ENCODE results near the gene ATRAID.
"Not testable (repeated sequence)": the region's sequence is repeated elsewhere in the genome, so short reads cannot be mapped to it uniquely, and the experiment has no call there.

The ATRAID gene

DNA sequence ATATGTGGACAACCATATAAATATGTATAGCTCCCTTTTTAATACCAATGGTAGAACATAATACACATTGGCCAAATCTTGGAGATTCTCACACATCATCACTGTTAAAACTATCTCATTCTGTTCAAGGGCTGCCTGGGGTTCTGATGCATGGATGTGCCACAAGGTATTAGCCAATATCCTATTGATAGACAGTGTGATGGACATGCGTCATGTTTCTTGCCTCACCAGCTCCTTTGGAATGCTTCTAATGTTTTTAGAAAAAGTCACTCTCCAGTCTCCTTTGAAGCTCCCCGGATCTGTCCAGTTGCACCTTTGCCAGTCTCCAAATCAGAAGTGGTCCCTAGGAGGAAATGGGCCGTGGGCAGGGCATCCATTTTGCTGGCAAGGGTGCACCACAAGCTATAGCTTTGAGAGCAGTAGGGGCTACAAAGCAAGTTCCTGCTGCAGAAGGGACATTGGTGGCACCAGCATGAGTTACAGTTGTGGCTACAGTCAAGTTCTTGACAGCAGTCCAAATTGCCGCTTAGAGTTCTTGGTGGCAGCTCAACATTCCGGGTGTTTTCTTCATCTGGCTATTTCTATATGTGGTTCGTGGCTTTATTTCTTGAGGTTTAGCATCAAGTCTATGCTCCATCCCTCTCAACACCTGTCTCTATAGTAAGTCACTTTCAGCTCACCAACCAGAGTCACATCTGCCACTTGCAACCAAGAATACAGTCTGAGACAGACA is 25.1 kb upstream of the ATRAID start:
- Histone ChIP-seq H4K8ac (ENCODE audit: low read depth, low read length) (no peak overlapping the region), H3K79me2 (ENCODE audit: control insufficient read depth, insufficient read depth, low read length) (no peaks in the 10 kb centered on the region), H3K56ac (ENCODE audit: low read length) (no peak overlapping the region), H3K4me2 (ENCODE audit: low read length) (no peak overlapping the region), H2BK15ac (replicated peaks; ENCODE audit: low read depth) (no peak overlapping the region), H3K23ac (ENCODE audit: low read length) (no peak overlapping the region), H2BK120ac (ENCODE audit: low read depth, low read length) (no peak overlapping the region), H3K9ac (ENCODE audit: low read length) (no peak overlapping the region), H3K27me3 (ENCODE audit: insufficient read depth, low read length, poor library complexity) (no peaks in the 10 kb centered on the region), H3K4ac (ENCODE audit: low read depth, low read length) (no peak overlapping the region), H3K4me1 (ENCODE audit: control insufficient read depth, low read depth, low read length) (no peaks in the 10 kb centered on the region), H2AK5ac (ENCODE audit: low read length) (no peak overlapping the region), H3K27ac (ENCODE audit: low read depth, low read length) (no peak overlapping the region), H4K5ac (ENCODE audit: low read length) (no peak overlapping the region), H3K18ac (ENCODE audit: low read length) (no peak overlapping the region), H2BK5ac (ENCODE audit: low read length) (no peak overlapping the region), H3K79me1 (ENCODE audit: low read length) (no peaks in the 10 kb centered on the region), H3K4me3 (ENCODE audit: low read length) (no peak overlapping the region), H3K36me3 (ENCODE audit: control insufficient read depth, insufficient read depth, low read length) (no peaks in the 10 kb centered on the region)
- DNase-seq, result no peak
- no CpG with 5 or more reads among the region's 6 CpGs for WGBS (ENCODE audit: extremely low coverage, insufficient coverage, low lambda C conversion rate)

DNA sequence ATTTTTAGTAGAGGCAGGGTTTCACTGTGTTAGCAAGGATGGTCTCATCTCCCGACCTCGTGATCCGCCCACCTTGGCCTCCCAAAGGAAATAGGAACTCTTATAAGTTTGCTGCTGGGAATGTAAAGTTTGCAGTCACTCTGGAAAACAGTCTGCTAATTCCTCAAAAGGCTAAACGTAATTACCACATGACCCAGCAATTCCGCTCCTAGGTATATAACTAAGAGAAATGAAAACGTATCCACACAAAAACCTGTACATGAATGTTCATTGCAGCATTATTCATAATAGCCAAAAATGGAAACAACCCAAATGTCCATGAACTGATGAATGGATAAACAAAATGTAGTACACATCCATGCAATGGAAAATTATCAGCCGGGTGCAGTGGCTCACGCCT is 21.9 kb upstream of the ATRAID start:
- Histone ChIP-seq H3K4me3 (ENCODE audit: low read length) (no peak overlapping the region), H3K27me3 (ENCODE audit: insufficient read depth, low read length, poor library complexity) (no peaks in the 10 kb centered on the region), H2BK120ac (ENCODE audit: low read depth, low read length) (no peak overlapping the region), H3K79me1 (ENCODE audit: low read length) (no peaks in the 10 kb centered on the region), H3K56ac (ENCODE audit: low read length) (no peak overlapping the region), H3K4ac (ENCODE audit: low read depth, low read length) (no peak overlapping the region), H4K8ac (ENCODE audit: low read depth, low read length) (no peak overlapping the region), H3K4me2 (ENCODE audit: low read length) (no peak overlapping the region), H3K27ac (ENCODE audit: low read depth, low read length) (no peak overlapping the region), H2BK15ac (replicated peaks; ENCODE audit: low read depth) (no peak overlapping the region), H3K9ac (ENCODE audit: low read length) (no peak overlapping the region), H2AK5ac (ENCODE audit: low read length) (no peak overlapping the region), H3K4me1 (ENCODE audit: control insufficient read depth, low read depth, low read length) (no peaks in the 10 kb centered on the region), H3K23ac (ENCODE audit: low read length) (no peak overlapping the region), H3K36me3 (ENCODE audit: control insufficient read depth, insufficient read depth, low read length) (no peaks in the 10 kb centered on the region), H3K79me2 (ENCODE audit: control insufficient read depth, insufficient read depth, low read length) (no peaks in the 10 kb centered on the region), H3K18ac (ENCODE audit: low read length) (no peak overlapping the region), H4K5ac (ENCODE audit: low read length) (no peak overlapping the region), H2BK5ac (ENCODE audit: low read length) (no peak overlapping the region)
- no CpG with 5 or more reads among the region's 8 CpGs for WGBS (ENCODE audit: extremely low coverage, insufficient coverage, low lambda C conversion rate)
- DNase-seq, result no peak

DNA sequence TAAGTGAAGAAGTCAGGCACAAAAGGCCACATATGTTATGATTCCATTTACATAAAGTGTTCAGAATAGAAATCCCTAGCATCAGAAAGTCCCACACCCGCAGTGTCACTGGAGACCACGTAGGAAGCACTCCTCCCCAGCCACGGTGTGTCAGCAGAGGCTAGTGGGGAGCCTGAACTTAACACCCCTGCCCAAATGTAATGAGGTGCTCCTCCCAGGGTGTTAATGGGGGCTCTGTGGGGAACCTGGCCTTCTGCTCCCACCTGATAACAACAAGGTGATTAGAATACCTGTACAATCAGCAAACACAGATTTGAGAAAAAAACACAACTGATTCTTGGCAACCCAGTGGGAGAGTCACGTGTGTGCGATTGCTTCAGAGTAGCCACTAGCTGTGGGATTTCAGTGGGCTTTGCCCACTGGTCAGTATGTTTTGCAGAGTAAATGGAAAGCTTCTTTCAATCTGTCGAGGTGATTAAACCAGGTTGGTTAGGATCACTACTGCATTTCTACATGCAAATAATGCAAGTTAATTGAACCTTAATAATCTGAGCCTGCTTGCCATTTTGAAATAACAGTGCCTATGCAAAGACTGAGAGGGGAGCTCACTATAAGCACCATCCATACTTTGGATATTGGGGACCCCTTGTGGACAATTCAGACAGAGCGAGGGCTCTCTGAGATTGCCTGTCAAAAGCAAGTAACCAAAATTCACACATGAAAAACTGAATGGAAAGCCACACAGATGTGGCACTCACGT is 20.6 kb upstream of the ATRAID start:
- H3K9ac ChIP-seq (ENCODE audit: low read length), result no peak overlapping the region
- no peaks in the 10 kb centered on the region for H3K4me1 ChIP-seq (ENCODE audit: control insufficient read depth, low read depth, low read length)
- H3K4me2 ChIP-seq (ENCODE audit: low read length), result no peak overlapping the region
- no peak overlapping the region for H2BK120ac ChIP-seq (ENCODE audit: low read depth, low read length)
- no peak overlapping the region for H2AK5ac ChIP-seq (ENCODE audit: low read length)
- H4K5ac ChIP-seq (ENCODE audit: low read length), result no peak overlapping the region
- H3K79me1 ChIP-seq (ENCODE audit: low read length), result no peaks in the 10 kb centered on the region
- H3K18ac ChIP-seq (ENCODE audit: low read length), result no peak overlapping the region
- H4K8ac ChIP-seq (ENCODE audit: low read depth, low read length), result no peak overlapping the region
- no peak overlapping the region for H3K27ac ChIP-seq (ENCODE audit: low read depth, low read length)
- H2BK5ac ChIP-seq (ENCODE audit: low read length), result no peak overlapping the region
- H3K79me2 ChIP-seq (ENCODE audit: control insufficient read depth, insufficient read depth, low read length), result no peaks in the 10 kb centered on the region
- H2BK15ac ChIP-seq (replicated peaks; ENCODE audit: low read depth), result no peak overlapping the region
- H3K4me3 ChIP-seq (ENCODE audit: low read length), result no peak overlapping the region
- no peaks in the 10 kb centered on the region for H3K27me3 ChIP-seq (ENCODE audit: insufficient read depth, low read length, poor library complexity)
- peak; percentile 61 for DNase-seq
- H3K23ac ChIP-seq (ENCODE audit: low read length), result no peak overlapping the region
- no peaks in the 10 kb centered on the region for H3K36me3 ChIP-seq (ENCODE audit: control insufficient read depth, insufficient read depth, low read length)
- no peak overlapping the region for H3K56ac ChIP-seq (ENCODE audit: low read length)
- no CpG with 5 or more reads among the region's 8 CpGs for WGBS (ENCODE audit: extremely low coverage, insufficient coverage, low lambda C conversion rate)
- no peak overlapping the region for H3K4ac ChIP-seq (ENCODE audit: low read depth, low read length)

DNA sequence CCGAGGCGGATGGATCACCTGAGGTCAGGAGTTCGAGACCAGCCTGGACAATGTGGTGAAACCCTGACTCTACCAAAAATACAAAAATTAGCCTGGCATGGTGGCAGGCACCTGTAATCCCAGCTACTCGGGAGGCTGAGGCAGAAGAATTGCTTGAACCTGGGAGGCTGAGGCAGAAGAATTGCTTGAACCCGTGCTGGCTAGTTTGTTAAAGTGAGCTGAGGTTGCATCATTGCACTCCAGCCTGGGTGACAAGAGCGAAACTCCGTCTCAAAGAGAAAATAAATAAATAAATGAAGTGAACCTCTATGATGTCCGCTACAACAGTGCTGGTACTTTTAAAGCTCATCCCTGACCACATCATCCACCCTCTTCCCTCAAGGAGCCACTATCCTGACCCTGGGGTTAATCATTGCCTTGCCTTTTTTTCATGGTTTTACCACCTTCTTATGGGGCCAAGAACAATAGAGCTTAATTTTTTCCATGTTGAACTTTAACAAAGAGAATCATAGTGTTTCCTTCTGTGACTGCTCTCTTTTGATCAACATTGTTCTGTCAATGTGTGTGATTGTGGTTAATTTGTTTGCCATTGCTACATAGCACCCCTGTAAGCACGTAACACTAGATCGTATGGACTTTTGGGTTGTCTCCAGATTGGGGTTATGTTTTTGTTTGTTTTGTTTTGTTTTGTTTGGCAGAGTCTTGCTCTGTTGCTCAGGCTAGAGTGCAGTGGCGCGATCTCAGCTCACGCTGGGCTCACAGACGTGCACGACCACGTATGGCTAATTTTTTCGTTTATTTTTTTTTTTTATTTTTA is 17.1 kb upstream of the ATRAID start:
- Histone ChIP-seq H3K4me2 (ENCODE audit: low read length) (no peak overlapping the region), H3K79me1 (ENCODE audit: low read length) (no peaks in the 10 kb centered on the region), H2AK5ac (ENCODE audit: low read length) (no peak overlapping the region), H2BK5ac (ENCODE audit: low read length) (no peak overlapping the region), H3K18ac (ENCODE audit: low read length) (no peak overlapping the region), H3K23ac (ENCODE audit: low read length) (no peak overlapping the region), H3K4me1 (ENCODE audit: control insufficient read depth, low read depth, low read length) (no peaks in the 10 kb centered on the region), H3K9ac (ENCODE audit: low read length) (no peak overlapping the region), H3K27ac (ENCODE audit: low read depth, low read length) (no peak overlapping the region), H3K36me3 (ENCODE audit: control insufficient read depth, insufficient read depth, low read length) (peaks cover 2% of the 10 kb centered on the region), H4K5ac (ENCODE audit: low read length) (no peak overlapping the region), H3K4me3 (ENCODE audit: low read length) (no peak overlapping the region), H2BK120ac (ENCODE audit: low read depth, low read length) (no peak overlapping the region), H4K8ac (ENCODE audit: low read depth, low read length) (no peak overlapping the region), H3K56ac (ENCODE audit: low read length) (no peak overlapping the region), H3K79me2 (ENCODE audit: control insufficient read depth, insufficient read depth, low read length) (no peaks in the 10 kb centered on the region), H2BK15ac (replicated peaks; ENCODE audit: low read depth) (no peak overlapping the region), H3K4ac (ENCODE audit: low read depth, low read length) (no peak overlapping the region), H3K27me3 (ENCODE audit: insufficient read depth, low read length, poor library complexity) (no peaks in the 10 kb centered on the region)
- DNase-seq, result no peak
- no CpG with 5 or more reads among the region's 17 CpGs for WGBS (ENCODE audit: extremely low coverage, insufficient coverage, low lambda C conversion rate)

DNA sequence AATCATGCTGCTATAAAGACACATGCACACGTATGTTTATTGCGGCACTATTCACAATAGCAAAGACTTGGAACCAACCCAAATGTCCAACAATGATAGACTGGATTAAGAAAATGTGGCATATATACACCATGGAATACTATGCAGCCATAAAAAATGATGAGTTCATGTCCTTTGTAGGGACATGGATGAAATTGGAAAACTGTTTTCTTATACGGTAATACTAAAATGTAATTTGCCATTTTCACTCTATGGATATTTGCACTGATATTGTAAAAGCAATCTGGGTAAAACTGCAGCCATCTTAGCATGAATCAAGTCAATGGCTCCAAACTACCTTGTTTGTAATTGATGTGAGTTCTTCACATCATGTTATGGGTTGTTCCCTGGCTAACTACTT is 16.0 kb upstream of the ATRAID start:
- H2BK15ac ChIP-seq (replicated peaks; ENCODE audit: low read depth); H3K79me2 ChIP-seq (ENCODE audit: control insufficient read depth, insufficient read depth, low read length); H4K8ac ChIP-seq (ENCODE audit: low read depth, low read length); H3K56ac ChIP-seq (ENCODE audit: low read length); H3K36me3 ChIP-seq (ENCODE audit: control insufficient read depth, insufficient read depth, low read length); H3K79me1 ChIP-seq (ENCODE audit: low read length); H3K23ac ChIP-seq (ENCODE audit: low read length); H3K9ac ChIP-seq (ENCODE audit: low read length); DNase-seq; H3K18ac ChIP-seq (ENCODE audit: low read length); H3K4me3 ChIP-seq (ENCODE audit: low read length); H2BK120ac ChIP-seq (ENCODE audit: low read depth, low read length); H2AK5ac ChIP-seq (ENCODE audit: low read length); H3K4me1 ChIP-seq (ENCODE audit: control insufficient read depth, low read depth, low read length); H3K27ac ChIP-seq (ENCODE audit: low read depth, low read length); H3K27me3 ChIP-seq (ENCODE audit: insufficient read depth, low read length, poor library complexity); H2BK5ac ChIP-seq (ENCODE audit: low read length); H4K5ac ChIP-seq (ENCODE audit: low read length); H3K4me2 ChIP-seq (ENCODE audit: low read length); H3K4ac ChIP-seq (ENCODE audit: low read depth, low read length): not testable (repeated sequence)
- no CpG with 5 or more reads among the region's 3 CpGs for WGBS (ENCODE audit: extremely low coverage, insufficient coverage, low lambda C conversion rate)
